H9 (cell line): ENCODE data around the gene IFI27L1. TPM values are rescaled to one million over a fixed set of nuclear protein-coding genes. Genes with fewer than 3 reads are reported as not detected.
A peak's percentile ranks its signal among the peaks of the same experiment; 100 is the strongest.

Experiments used
- DNase-seq: peaks from one replicate; pipeline ENCODE4 v3.0.0-alpha.2; 2017
- H2AFZ ChIP-seq: one replicate; pipeline ENCODE4 v1.6.1; 2013; ENCODE audit warnings: mild to moderate bottlenecking, low read length, control low read depth, moderate library complexity
- H2AK5ac ChIP-seq: 2 replicates; pipeline ENCODE4 v1.6.1; 2013; ENCODE audit warnings: low read length, control low read depth, mixed read lengths; ENCODE audit not compliant: insufficient read length
- H2BK120ac ChIP-seq: one replicate; pipeline ENCODE4 v1.6.1; 2013; ENCODE audit warnings: low read depth, mild to moderate bottlenecking, low read length, control low read depth, inconsistent platforms; ENCODE audit not compliant: poor library complexity, severe bottlenecking
- H2BK12ac ChIP-seq: 2 replicates; pipeline ENCODE4 v1.6.1; 2013; ENCODE audit warnings: low read length, control low read depth, mixed read lengths, low read depth; ENCODE audit not compliant: insufficient read length
- H2BK15ac ChIP-seq: 2 replicates; pipeline ENCODE4 v1.6.1; 2013; ENCODE audit warnings: low read depth, low read length, control low read depth
- H2BK20ac ChIP-seq: one replicate; pipeline ENCODE4 v1.6.1; 2013; ENCODE audit warnings: low read depth, mild to moderate bottlenecking, low read length, control low read depth, inconsistent platforms; ENCODE audit not compliant: poor library complexity, severe bottlenecking
- H2BK5ac ChIP-seq: 2 replicates; pipeline ENCODE4 v1.6.1; 2013; ENCODE audit warnings: low read length, control low read depth, mixed read lengths; ENCODE audit not compliant: insufficient read length
- H3K14ac ChIP-seq: 2 replicates; pipeline ENCODE4 v1.6.1; 2013; ENCODE audit warnings: low read length, control low read depth; ENCODE audit not compliant: insufficient read depth
- H3K18ac ChIP-seq: 2 replicates; pipeline ENCODE4 v1.6.1; 2013; ENCODE audit warnings: low read depth, mild to moderate bottlenecking, mixed read lengths, low read length, control low read depth; ENCODE audit not compliant: insufficient read length
- H3K23ac ChIP-seq: 2 replicates; pipeline ENCODE4 v1.6.1; 2013; ENCODE audit warnings: low read length, control low read depth, mixed read lengths, low read depth; ENCODE audit not compliant: insufficient read length
- H3K23me2 ChIP-seq: 2 replicates; pipeline ENCODE4 v1.6.1; 2013; ENCODE audit warnings: low read depth, mild to moderate bottlenecking, mixed read lengths, low read length, control low read depth; ENCODE audit not compliant: insufficient read length, poor library complexity, severe bottlenecking
- H3K27ac ChIP-seq: 2 replicates; pipeline ENCODE4 v1.5.1; 2013; ENCODE audit warnings: low read length, control low read depth, mixed read lengths, low read depth; ENCODE audit not compliant: insufficient read length
- H3K27me3 ChIP-seq: 2 replicates; pipeline ENCODE4 v1.6.1; 2013; ENCODE audit warnings: low read length, control low read depth, inconsistent platforms; ENCODE audit not compliant: insufficient read depth
- H3K4ac ChIP-seq: 2 replicates; pipeline ENCODE4 v1.6.1; 2013; ENCODE audit warnings: low read depth, mild to moderate bottlenecking, control low read depth, inconsistent platforms, low read length, moderate library complexity
- H3K4me1 ChIP-seq: 2 replicates; pipeline ENCODE4 v1.6.1; 2013; ENCODE audit warnings: low read length, control low read depth, inconsistent platforms; ENCODE audit not compliant: insufficient read depth
- H3K4me2 ChIP-seq: 2 replicates; pipeline ENCODE4 v1.6.1; 2013; ENCODE audit warnings: low read length, control low read depth, mixed read lengths; ENCODE audit not compliant: insufficient read length, insufficient read depth
- H3K56ac ChIP-seq: 2 replicates; pipeline ENCODE4 v1.6.1; 2013; ENCODE audit warnings: low read depth, mild to moderate bottlenecking, mixed read lengths, low read length, control low read depth; ENCODE audit not compliant: insufficient read length
- H3K79me1 ChIP-seq: 2 replicates; pipeline ENCODE4 v1.6.1; 2013; ENCODE audit warnings: low read depth, mild to moderate bottlenecking, moderate library complexity, low read length, control low read depth, inconsistent platforms; ENCODE audit not compliant: insufficient read depth, poor library complexity, severe bottlenecking
- H3K79me2 ChIP-seq: 2 replicates; pipeline ENCODE4 v1.6.1; 2013; ENCODE audit warnings: low read length, control low read depth, inconsistent platforms; ENCODE audit not compliant: insufficient read depth
- H3K9ac ChIP-seq: 2 replicates; pipeline ENCODE4 v1.6.1; 2013; ENCODE audit warnings: low read length, control low read depth, mixed read lengths; ENCODE audit not compliant: insufficient read length; ENCODE audit errors: extremely low read depth
- H3K9me3 ChIP-seq: one replicate; pipeline ENCODE4 v1.6.1; 2013; ENCODE audit warnings: low read depth, low read length, inconsistent platforms; ENCODE audit not compliant: control insufficient read depth
- H3T11ph ChIP-seq: one replicate; pipeline ENCODE4 v1.6.1; 2013; ENCODE audit warnings: mild to moderate bottlenecking, low read length, control low read depth, inconsistent platforms
- H4K20me1 ChIP-seq: one replicate; pipeline ENCODE4 v1.6.1; 2013; ENCODE audit not compliant: control insufficient read depth, insufficient read length, insufficient read depth
- H4K5ac ChIP-seq: 2 replicates; pipeline ENCODE4 v1.6.1; 2013; ENCODE audit warnings: low read depth, mild to moderate bottlenecking, mixed read lengths, low read length, control low read depth; ENCODE audit not compliant: insufficient read length
- H4K8ac ChIP-seq: replicated peaks from 2 replicates; pipeline ENCODE4 v1.6.1; 2013; ENCODE audit warnings: low read length, control low read depth, mixed read lengths, low read depth; ENCODE audit not compliant: insufficient read length
- H4K91ac ChIP-seq: 2 replicates; pipeline ENCODE4 v1.6.1; 2013; ENCODE audit warnings: low read depth, mild to moderate bottlenecking, moderate library complexity, mixed read lengths, low read length, control low read depth; ENCODE audit not compliant: insufficient read length
- H3K27ac Mint-ChIP-seq, 3 experiments: 2 replicates in 2 of 3; 3 replicates in 1 of 3; pipeline ENCODE4 v1.8.0; 2020 to 2021; ENCODE audit warnings: mixed read lengths in 3 of 3, mild to moderate bottlenecking in 1 of 3, moderate library complexity in 1 of 3
- H3K27me3 Mint-ChIP-seq: 2 replicates; pipeline ENCODE4 v1.8.0; 2021; ENCODE audit warnings: low read depth, mild to moderate bottlenecking, moderate library complexity, mixed read lengths
- H3K36me3 Mint-ChIP-seq, 3 experiments: 2 replicates in 2 of 3; 3 replicates in 1 of 3; pipeline ENCODE4 v1.8.0; 2020 to 2021; ENCODE audit warnings: low read depth in 3 of 3, mixed read lengths in 3 of 3; ENCODE audit not compliant: insufficient read depth in 1 of 3
- H3K4me1 Mint-ChIP-seq, 2 experiments: 2 replicates each; pipeline ENCODE4 v1.8.0; 2020; ENCODE audit warnings: mixed read lengths in 2 of 2
- H3K4me3 Mint-ChIP-seq, 2 experiments: 2 replicates in 1 of 2; 3 replicates in 1 of 2; pipeline ENCODE4 v1.8.0; 2020 to 2021; ENCODE audit warnings: mild to moderate bottlenecking in 2 of 2, mixed read lengths in 2 of 2, moderate library complexity in 1 of 2
- H3K9me3 Mint-ChIP-seq, 2 experiments: 2 replicates in 1 of 2; 3 replicates in 1 of 2; pipeline ENCODE4 v1.8.0; 2020; ENCODE audit warnings: mild to moderate bottlenecking in 2 of 2, mixed read lengths in 2 of 2, moderate library complexity in 1 of 2
- CTCF ChIP-seq: fragments of 200-600 bp; sonication (generic); conservative IDR thresholded peaks from 3 replicates; pipeline ENCODE4 v1.8.0; 2021; ENCODE audit warnings: antibody characterized with exemption, mild to moderate bottlenecking
- WGBS: extraction: QIAGEN DNeasy Blood & Tissue Kit; methylation state at CpG from one replicate; pipeline ENCODE4 v1.1.7; 2013; ENCODE audit warnings: missing lambda C conversion rate, low lambda C conversion rate, mixed read lengths; ENCODE audit not compliant: insufficient read length; ENCODE audit errors: extremely low coverage; 5-methylcytosine and 5-hydroxymethylcytosine counted together
- total RNA-seq: library from RNA; stranded (reverse); gene quantifications from 2 replicates; pipeline ENCODE4 v1.2.1, GENCODE V29; 2021

The IFI27L1 gene
- total RNA-seq, 1 experiment from 2014 or later: 27.4 TPM

- no peaks in the 10 kb centered on the region for H3K4me1 ChIP-seq
- no peaks in the 10 kb centered on the region for H3K23me2 ChIP-seq
- no peak overlapping the region for H2BK20ac ChIP-seq
- Mint-ChIP-seq H3K9me3 (no peaks in the 10 kb centered on the region), H3K4me3 (no peak overlapping the region), H3K27me3 (no peaks in the 10 kb centered on the region), H3K4me1 (peaks cover 4 to 9% of the 10 kb centered on the region in 2 experiments; a peak in 2 of 4 replicates), H3K36me3 (peaks cover 0 to 47% (median 37%) of the 10 kb centered on the region in 3 experiments), H3K27ac (peak overlapping the region; percentile 27 to 87 (median 55); a peak in 3 of 7 replicates)
- H3K4me2 ChIP-seq: no peak overlapping the region
- no peaks in the 10 kb centered on the region for H3K9me3 ChIP-seq
- H4K5ac ChIP-seq: no peak overlapping the region
- no peak overlapping the region for H2AFZ ChIP-seq
- H4K8ac ChIP-seq: no peak overlapping the region
- no peak overlapping the region for H4K91ac ChIP-seq
- no peak overlapping the region for H3K23ac ChIP-seq
- H3K18ac ChIP-seq: no peak overlapping the region
- no peak overlapping the region for H2BK5ac ChIP-seq
- WGBS: no CpG with 5 or more reads among the region's 18 CpGs
- no peaks in the 10 kb centered on the region for H3K79me1 ChIP-seq
- no peak overlapping the region for H2BK120ac ChIP-seq
- no peak overlapping the region for H2BK12ac ChIP-seq
- H3K27me3 ChIP-seq: no peaks in the 10 kb centered on the region
- DNase-seq: no peak
- H3K27ac ChIP-seq: no peak overlapping the region
- no peaks in the 10 kb centered on the region for H3K79me2 ChIP-seq
- H4K20me1 ChIP-seq: no peaks in the 10 kb centered on the region
- H3K14ac ChIP-seq: no peak overlapping the region
- no peak overlapping the region for H2AK5ac ChIP-seq
- H3K4ac ChIP-seq: no peak overlapping the region
- H3T11ph ChIP-seq: no peak overlapping the region
- H3K9ac ChIP-seq: no peak overlapping the region
- no peak for TF ChIP-seq CTCF
- no peak overlapping the region for H2BK15ac ChIP-seq
- no peak overlapping the region for H3K56ac ChIP-seq
Measured at GRCh38 chr14:94041551-94042346, 39.4 kb upstream of the IFI27L1 start.
